Measurements from ENCODE around the gene NECAB2.

DNA sequence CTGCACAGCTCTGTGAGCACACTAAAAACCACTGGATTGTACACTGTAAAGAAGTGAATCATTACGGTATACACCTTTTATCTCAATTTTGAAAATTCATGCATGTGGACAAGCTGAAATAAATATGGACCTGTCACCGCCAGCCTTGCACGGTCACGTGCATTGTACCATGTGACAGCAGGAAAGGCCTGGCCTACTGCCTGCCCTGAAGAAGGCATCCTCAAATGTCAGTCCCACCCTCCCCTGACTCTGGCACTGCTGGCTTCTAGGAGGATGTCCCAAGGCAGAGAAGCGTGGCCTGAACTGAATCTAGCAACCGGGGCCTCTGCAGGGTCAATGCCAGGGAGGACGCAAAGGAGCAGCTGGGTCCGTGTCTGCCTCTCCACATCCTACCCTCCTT lies 39.9 kb downstream of the NECAB2 start:
- TF ChIP-seq, protein P1, sequence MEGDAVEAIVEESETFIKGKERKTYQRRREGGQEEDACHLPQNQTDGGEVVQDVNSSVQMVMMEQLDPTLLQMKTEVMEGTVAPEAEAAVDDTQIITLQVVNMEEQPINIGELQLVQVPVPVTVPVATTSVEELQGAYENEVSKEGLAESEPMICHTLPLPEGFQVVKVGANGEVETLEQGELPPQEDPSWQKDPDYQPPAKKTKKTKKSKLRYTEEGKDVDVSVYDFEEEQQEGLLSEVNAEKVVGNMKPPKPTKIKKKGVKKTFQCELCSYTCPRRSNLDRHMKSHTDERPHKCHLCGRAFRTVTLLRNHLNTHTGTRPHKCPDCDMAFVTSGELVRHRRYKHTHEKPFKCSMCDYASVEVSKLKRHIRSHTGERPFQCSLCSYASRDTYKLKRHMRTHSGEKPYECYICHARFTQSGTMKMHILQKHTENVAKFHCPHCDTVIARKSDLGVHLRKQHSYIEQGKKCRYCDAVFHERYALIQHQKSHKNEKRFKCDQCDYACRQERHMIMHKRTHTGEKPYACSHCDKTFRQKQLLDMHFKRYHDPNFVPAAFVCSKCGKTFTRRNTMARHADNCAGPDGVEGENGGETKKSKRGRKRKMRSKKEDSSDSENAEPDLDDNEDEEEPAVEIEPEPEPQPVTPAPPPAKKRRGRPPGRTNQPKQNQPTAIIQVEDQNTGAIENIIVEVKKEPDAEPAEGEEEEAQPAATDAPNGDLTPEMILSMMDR (IDR thresholded peaks at IDR 0.05), result no peak
- TF ChIP-seq POLR2A (IDR thresholded peaks at IDR 0.05) (no peak), EP300 (IDR thresholded peaks at IDR 0.05) (no peak)

Measured in tibial nerve (tissue), 4 donors.